ENCODE data around the gene COL28A1.

COL28A1 gene

GRCh38 chr7:7566651-7567611 is 31.3 kb upstream of the COL28A1 start, which contains the start of gene MIOS:
Gene MIOS (plus strand): TSS chr7:7566884. CDS start chr7:7572476, 5,592 bp downstream.
- TF ChIP-seq CTCF (IDR thresholded peaks at IDR 0.05; ENCODE audit: low read depth, low read length), result no peak
- DNase-seq (ENCODE audit: low read depth in 2 of 2), result peak; percentile 75 to 82
- H3K4me3 ChIP-seq (replicated peaks in 1 of 2; ENCODE audit: low read depth in 2 of 2, low read length in 2 of 2), result peak within 1 kb of the TSS; percentile 67 to 80

DNA sequence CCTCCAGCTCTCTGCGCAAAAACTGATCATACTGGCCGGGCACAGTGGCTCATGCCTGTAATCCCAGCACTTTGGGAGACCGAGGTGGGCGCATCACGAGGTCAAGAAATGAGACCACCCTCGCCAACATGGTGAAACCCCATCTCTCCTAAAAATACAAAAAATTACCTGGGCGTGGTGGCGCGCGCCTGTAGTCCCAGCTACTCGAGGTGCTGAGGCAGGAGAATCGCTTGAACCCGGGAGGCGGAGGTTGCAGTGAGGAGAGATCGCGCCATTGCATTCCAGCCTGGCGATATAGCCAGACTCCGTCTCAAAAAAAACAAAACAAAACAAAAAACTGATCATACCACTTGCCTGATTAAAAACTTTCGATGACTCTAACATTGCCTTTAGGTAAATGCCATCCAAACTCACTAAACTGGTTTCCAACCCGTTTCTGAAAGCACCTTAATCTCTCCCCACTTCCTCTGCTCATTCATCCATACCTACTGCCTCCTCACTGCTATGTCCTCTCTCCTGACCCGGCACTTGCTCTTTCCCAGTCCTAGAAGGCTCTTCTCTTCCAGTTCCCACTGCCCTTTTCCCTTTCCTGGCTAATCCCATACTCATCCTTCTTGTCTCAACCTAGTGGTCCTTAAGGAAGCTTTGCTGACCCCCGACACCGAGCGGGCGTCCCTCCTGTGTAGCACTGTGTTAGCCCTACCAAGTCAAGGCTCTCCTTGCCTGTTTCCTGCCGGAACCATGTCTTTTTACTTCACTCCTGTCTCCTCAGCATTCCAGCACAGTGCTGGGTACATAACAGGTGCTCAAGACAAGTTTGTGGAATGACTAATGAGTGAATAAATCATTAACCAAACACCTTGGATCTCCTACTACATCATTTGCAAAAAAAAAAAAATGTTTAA is 30.3 kb upstream of the COL28A1 start:
- peak overlapping the region; percentile 67 to 80 for H3K4me3 ChIP-seq (replicated peaks in 1 of 2; ENCODE audit: low read depth in 2 of 2, low read length in 2 of 2)
- DNase-seq (ENCODE audit: low read depth in 2 of 2), result no peak
- no peak for TF ChIP-seq CTCF (IDR thresholded peaks at IDR 0.05; ENCODE audit: low read depth, low read length)

DNA sequence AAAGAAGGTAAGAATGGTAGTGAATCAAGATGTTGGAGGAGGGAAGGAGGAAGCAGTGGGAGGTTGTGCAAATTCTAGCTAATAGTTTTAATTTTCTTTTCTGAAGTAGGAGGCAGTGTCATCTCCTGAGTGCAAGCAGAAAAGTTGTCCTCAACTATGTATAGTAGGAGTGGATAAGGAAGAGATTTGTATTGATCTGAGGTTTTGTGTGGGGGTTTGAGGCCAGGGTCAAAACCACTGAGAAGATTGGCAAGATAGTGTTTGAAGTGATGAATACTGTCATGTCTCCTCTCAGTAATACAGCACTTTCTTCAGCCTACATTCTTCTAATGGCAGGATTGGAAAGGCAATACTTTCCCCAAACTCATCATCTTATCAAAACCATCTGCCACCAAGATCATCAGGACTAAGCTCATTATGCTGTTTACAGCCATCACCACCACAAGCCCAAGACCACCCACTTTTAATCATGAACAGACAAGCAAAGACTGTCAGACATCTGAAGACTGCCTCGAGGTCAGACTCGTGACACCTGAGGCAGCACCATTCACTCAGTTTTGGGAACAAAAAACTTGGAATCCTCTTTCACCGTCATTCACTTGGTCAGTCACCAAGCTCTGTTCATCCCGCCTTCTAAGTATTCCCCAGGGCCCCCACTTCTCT is 29.5 kb upstream of the COL28A1 start:
- DNase-seq (ENCODE audit: low read depth in 2 of 2), result no peak
- TF ChIP-seq CTCF (IDR thresholded peaks at IDR 0.05; ENCODE audit: low read depth, low read length), result no peak
- no peak overlapping the region for H3K4me3 ChIP-seq (replicated peaks in 1 of 2; ENCODE audit: low read depth in 2 of 2, low read length in 2 of 2)

GRCh38 chr7:7564323-7564780 is 28.7 kb upstream of the COL28A1 start:
- TF ChIP-seq CTCF (IDR thresholded peaks at IDR 0.05; ENCODE audit: low read depth, low read length), result no peak
- H3K4me3 ChIP-seq (replicated peaks in 1 of 2; ENCODE audit: low read depth in 2 of 2, low read length in 2 of 2), result no peak overlapping the region
- DNase-seq (ENCODE audit: low read depth in 2 of 2), result peak; percentile 29 to 63

DNA sequence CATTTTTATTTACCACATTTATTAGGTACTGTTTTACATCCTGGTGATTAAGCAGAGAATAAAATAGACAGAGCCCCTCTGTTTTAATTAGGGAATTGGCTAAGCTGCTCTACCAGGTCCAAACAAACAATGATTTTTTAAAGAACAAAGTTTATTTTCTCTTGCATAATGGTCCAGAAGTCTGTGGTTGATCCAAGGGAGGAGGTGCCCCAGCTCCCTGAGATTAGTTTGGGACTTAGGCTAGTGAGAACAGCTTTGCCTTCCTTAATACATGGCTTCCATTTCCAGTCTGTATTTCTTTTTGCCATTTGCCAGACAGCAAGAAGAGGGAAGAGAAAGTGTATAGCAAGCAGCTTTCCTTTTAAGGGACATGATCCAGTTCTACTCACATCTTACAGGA is 28.1 kb upstream of the COL28A1 start:
- no peak overlapping the region for H3K4me3 ChIP-seq (replicated peaks in 1 of 2; ENCODE audit: low read depth in 2 of 2, low read length in 2 of 2)
- no peak for DNase-seq (ENCODE audit: low read depth in 2 of 2)
- TF ChIP-seq CTCF (IDR thresholded peaks at IDR 0.05; ENCODE audit: low read depth, low read length), result no peak

DNA sequence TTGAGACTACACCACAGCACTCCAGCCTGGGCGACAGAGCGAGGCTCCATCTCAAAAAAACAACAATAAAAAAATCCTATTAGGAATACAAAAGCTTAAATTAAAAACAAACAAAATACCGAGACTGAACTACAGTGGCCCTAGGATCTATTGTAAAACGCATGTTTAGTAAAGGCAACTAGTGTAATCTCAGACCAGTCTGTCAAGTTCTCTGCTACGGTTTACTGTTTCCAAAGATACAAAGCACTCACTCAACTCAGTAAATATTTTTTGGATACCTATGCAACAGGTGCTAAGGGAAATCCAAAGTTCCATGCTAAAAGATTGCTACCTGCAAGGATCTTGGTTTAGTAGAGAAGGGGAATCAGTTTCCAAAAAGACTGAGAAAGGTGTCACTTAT is 27.6 kb upstream of the COL28A1 start:
- no peak overlapping the region for H3K4me3 ChIP-seq (replicated peaks in 1 of 2; ENCODE audit: low read depth in 2 of 2, low read length in 2 of 2)
- TF ChIP-seq CTCF (IDR thresholded peaks at IDR 0.05; ENCODE audit: low read depth, low read length), result no peak
- no peak for DNase-seq (ENCODE audit: low read depth in 2 of 2)
